Neural progenitor cell (in vitro differentiated cells): ENCODE measurements around the gene PIK3R6. TPM values are rescaled to one million over a fixed set of nuclear protein-coding genes. Genes with fewer than 3 reads are reported as not detected.

Source experiments
- DNase-seq: peaks from one replicate; pipeline ENCODE4 v3.0.0-alpha.2; 2016; ENCODE audit warnings: low spot score
- H2AFZ ChIP-seq: fragments of 200-600 bp; sonication (generic); replicated peaks from 2 replicates; pipeline ENCODE4 v1.6.1; 2016; ENCODE audit warnings: antibody characterized with exemption
- H3F3A ChIP-seq: fragments of 200-600 bp; sonication (generic); 2 replicates; pipeline ENCODE4 v1.6.1; 2016; ENCODE audit warnings: antibody characterized with exemption, low read depth
- H3K27ac ChIP-seq: fragments of 200-600 bp; sonication (generic); 2 replicates; pipeline ENCODE4 v1.5.1; 2016; ENCODE audit warnings: mild to moderate bottlenecking
- H3K27me3 ChIP-seq: fragments of 200-600 bp; sonication (generic); 2 replicates; pipeline ENCODE4 v1.6.1; 2016; ENCODE audit warnings: mild to moderate bottlenecking, moderate library complexity
- H3K36me3 ChIP-seq: fragments of 200-600 bp; sonication (generic); 2 replicates; pipeline ENCODE4 v1.5.1; 2016
- H3K4me1 ChIP-seq: fragments of 200-600 bp; sonication (generic); 2 replicates; pipeline ENCODE4 v1.6.1; 2016; ENCODE audit warnings: mixed run types
- H3K4me2 ChIP-seq: fragments of 200-600 bp; sonication (generic); 2 replicates; pipeline ENCODE4 v1.6.1; 2016
- H3K4me3 ChIP-seq: fragments of 200-600 bp; sonication (generic); 2 replicates; pipeline ENCODE4 v1.5.1; 2016
- H3K79me2 ChIP-seq: fragments of 200-600 bp; sonication (generic); 2 replicates; pipeline ENCODE4 v1.6.1; 2016; ENCODE audit warnings: low read depth
- H3K9ac ChIP-seq: fragments of 200-600 bp; sonication (generic); 2 replicates; pipeline ENCODE4 v1.6.1; 2016
- H3K9me3 ChIP-seq: fragments of 200-600 bp; sonication (generic); 2 replicates; pipeline ENCODE4 v1.5.1; 2016; ENCODE audit warnings: low read depth
- H4K20me1 ChIP-seq: fragments of 200-600 bp; sonication (generic); 2 replicates; pipeline ENCODE4 v1.6.1; 2016; ENCODE audit warnings: low read depth
- H3K27ac Mint-ChIP-seq: 3 replicates; pipeline ENCODE4 v1.8.0; 2021; ENCODE audit warnings: mixed read lengths
- H3K27me3 Mint-ChIP-seq: 2 replicates; pipeline ENCODE4 v1.8.0; 2022; ENCODE audit warnings: low read depth, mild to moderate bottlenecking, inconsistent platforms, moderate library complexity, mixed read lengths; ENCODE audit not compliant: insufficient read depth
- H3K36me3 Mint-ChIP-seq: 3 replicates; pipeline ENCODE4 v1.8.0; 2021; ENCODE audit warnings: mixed read lengths
- H3K4me1 Mint-ChIP-seq: 3 replicates; pipeline ENCODE4 v1.8.0; 2021; ENCODE audit warnings: mixed read lengths
- H3K4me3 Mint-ChIP-seq: 3 replicates; pipeline ENCODE4 v1.8.0; 2021; ENCODE audit warnings: mild to moderate bottlenecking, moderate library complexity, mixed read lengths
- H3K9me3 Mint-ChIP-seq: 3 replicates; pipeline ENCODE4 v1.8.0; 2020; ENCODE audit warnings: mixed read lengths
- EZH2 ChIP-seq: fragments of 200-600 bp; sonication (generic); IDR thresholded peaks from 2 replicates; pipeline ENCODE4 v1.6.1; 2017; ENCODE audit warnings: antibody characterized with exemption, mild to moderate bottlenecking, moderate library complexity
- EZH2phosphoT487 ChIP-seq: fragments of 200-600 bp; sonication (generic); IDR thresholded peaks from 2 replicates; pipeline ENCODE4 v1.6.1; 2017; ENCODE audit warnings: antibody characterized with exemption
- total RNA-seq: library from RNA; depleted of rRNA; stranded (reverse); fragments of >200 nt; gene quantifications from 2 replicates; pipeline ENCODE4 v1.2.3, GENCODE V29; 2015; ENCODE audit warnings: low replicate concordance
- TF ChIP-seq, protein P1 (sequence below): fragments of 200-600 bp; sonication (generic); IDR thresholded peaks from 2 replicates; pipeline ENCODE4 v1.5.1; 2017; ENCODE audit warnings: antibody characterized with exemption, mild to moderate bottlenecking

The PIK3R6 gene, protein sequence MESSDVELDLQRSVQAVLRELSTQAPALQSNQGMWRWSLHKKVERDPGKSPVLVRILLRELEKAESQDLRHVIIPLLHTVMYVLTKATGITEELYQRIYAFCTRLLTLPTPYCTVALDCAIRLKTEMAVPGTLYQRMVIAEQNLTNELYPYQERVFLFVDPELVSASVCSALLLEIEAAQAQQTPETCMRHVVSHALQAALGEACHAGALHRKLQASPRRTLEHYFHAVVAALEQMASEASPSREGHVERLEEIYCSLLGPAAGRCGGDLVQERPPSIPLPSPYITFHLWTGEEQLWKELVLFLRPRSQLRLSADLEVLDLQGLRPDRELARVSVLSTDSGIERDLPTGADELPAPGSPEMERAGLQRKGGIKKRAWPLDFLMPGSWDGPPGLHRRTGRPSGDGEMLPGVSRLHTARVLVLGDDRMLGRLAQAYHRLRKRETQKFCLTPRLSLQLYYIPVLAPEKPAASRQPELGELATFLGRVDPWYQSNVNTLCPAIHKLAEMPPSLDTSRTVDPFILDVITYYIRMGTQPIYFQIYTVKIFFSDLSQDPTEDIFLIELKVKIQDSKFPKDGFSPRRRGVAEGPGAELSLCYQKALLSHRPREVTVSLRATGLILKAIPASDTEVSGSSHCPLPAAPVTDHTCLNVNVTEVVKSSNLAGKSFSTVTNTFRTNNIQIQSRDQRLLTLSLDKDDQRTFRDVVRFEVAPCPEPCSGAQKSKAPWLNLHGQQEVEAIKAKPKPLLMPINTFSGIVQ
- not detected in 2 replicates for total RNA-seq

DNA sequence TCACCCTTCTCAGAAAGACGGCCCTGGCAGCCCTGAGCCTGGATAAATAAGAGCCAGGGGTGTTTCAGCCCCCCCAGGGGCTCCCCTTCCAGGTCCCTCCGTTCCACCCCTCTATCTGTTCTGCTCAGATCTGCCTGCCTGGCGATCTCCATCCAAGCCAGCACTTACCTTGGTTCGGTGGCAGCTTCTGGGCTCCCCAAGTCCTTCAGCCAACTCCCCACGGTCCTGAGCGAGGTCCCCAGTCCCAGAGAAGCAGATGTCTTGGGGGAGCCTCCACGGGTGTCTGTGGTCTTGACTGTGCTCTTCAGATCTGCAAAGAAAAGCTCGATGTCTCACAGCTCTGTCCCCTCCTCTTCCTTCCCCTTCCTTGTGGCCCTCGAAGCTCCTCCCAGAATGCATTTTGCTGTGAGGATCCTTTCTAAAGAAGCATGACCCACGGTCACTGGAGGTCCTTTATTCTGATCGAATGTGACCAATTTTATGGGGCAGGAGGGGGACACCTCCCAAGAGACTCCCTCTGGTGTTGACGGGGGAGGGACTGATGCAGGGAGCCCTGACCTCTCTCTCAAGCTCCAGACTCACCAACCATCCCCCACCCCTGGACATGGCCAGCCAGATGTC lies at the start of gene PIK3R6:
Gene PIK3R6 (minus strand): TSS at position 314 of the 621 bp plus-strand sequence. CDS start 17,880 bp downstream, outside the sequence.
- no peaks in the 10 kb centered on the region for H3K36me3 ChIP-seq
- H3K9me3 Mint-ChIP-seq = no peaks in the 10 kb centered on the region
- no peaks in the 10 kb centered on the region for H3K4me1 Mint-ChIP-seq
- H3K27me3 ChIP-seq = no peaks in the 10 kb centered on the region
- no peak for TF ChIP-seq EZH2
- TF ChIP-seq, protein P1, sequence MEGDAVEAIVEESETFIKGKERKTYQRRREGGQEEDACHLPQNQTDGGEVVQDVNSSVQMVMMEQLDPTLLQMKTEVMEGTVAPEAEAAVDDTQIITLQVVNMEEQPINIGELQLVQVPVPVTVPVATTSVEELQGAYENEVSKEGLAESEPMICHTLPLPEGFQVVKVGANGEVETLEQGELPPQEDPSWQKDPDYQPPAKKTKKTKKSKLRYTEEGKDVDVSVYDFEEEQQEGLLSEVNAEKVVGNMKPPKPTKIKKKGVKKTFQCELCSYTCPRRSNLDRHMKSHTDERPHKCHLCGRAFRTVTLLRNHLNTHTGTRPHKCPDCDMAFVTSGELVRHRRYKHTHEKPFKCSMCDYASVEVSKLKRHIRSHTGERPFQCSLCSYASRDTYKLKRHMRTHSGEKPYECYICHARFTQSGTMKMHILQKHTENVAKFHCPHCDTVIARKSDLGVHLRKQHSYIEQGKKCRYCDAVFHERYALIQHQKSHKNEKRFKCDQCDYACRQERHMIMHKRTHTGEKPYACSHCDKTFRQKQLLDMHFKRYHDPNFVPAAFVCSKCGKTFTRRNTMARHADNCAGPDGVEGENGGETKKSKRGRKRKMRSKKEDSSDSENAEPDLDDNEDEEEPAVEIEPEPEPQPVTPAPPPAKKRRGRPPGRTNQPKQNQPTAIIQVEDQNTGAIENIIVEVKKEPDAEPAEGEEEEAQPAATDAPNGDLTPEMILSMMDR = no peak
- no peak for TF ChIP-seq EZH2phosphoT487
- H3K9ac ChIP-seq = no peak within 1 kb of the TSS
- H3F3A ChIP-seq = no peaks in the 10 kb centered on the region
- H3K4me3 Mint-ChIP-seq = no peak within 1 kb of the TSS
- no peak within 1 kb of the TSS for H2AFZ ChIP-seq
- no peak within 1 kb of the TSS for H3K27ac Mint-ChIP-seq
- no peaks in the 10 kb centered on the region for H3K36me3 Mint-ChIP-seq
- no peaks in the 10 kb centered on the region for H3K79me2 ChIP-seq
- H4K20me1 ChIP-seq = no peaks in the 10 kb centered on the region
- no peak within 1 kb of the TSS for H3K27ac ChIP-seq
- H3K4me1 ChIP-seq = no peaks in the 10 kb centered on the region
- H3K4me3 ChIP-seq = no peak within 1 kb of the TSS
- H3K9me3 ChIP-seq = no peaks in the 10 kb centered on the region
- H3K27me3 Mint-ChIP-seq = peaks cover 11% of the 10 kb centered on the region
- H3K4me2 ChIP-seq = no peak within 1 kb of the TSS
- no peak for DNase-seq

DNA sequence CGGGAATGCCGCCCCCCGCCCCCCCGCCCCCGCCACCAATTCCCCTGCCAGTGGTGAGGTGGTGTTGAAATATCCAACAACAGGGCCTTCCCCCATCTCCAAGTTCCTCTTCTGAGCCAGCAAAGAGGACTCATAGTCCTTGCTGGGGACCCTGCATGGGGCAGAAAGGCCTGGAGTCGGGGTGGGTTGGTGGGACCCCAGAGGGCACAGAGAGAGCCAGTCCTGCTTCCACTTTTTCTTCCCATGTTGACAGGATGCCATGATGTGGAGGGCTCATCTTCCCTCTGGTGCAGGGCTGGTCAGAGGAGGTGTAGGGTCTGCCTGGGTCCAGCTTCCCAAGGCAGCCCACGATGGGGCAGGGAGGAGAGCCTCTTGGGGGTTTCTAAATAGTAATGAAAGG lies 49.0 kb upstream of the PIK3R6 start:
- DNase-seq = no peak
- no peak overlapping the region for H3K27ac ChIP-seq
- H3K4me1 Mint-ChIP-seq = peaks cover 7% of the 10 kb centered on the region
- H3K27me3 Mint-ChIP-seq = peaks cover 15% of the 10 kb centered on the region
- TF ChIP-seq EZH2 (no peak), EZH2phosphoT487 (no peak)
- TF ChIP-seq, protein P1 = no peak
- H3K27ac Mint-ChIP-seq = no peak overlapping the region
- no peaks in the 10 kb centered on the region for H3K36me3 ChIP-seq
- H3K4me2 ChIP-seq = no peak overlapping the region
- H3K79me2 ChIP-seq = no peaks in the 10 kb centered on the region
- H2AFZ ChIP-seq = no peak overlapping the region
- H4K20me1 ChIP-seq = no peaks in the 10 kb centered on the region
- peaks cover 7% of the 10 kb centered on the region for H3K9me3 ChIP-seq
- no peak overlapping the region for H3K4me3 ChIP-seq
- H3K9ac ChIP-seq = no peak overlapping the region
- H3K4me3 Mint-ChIP-seq = no peak overlapping the region
- H3K4me1 ChIP-seq = peaks cover 11% of the 10 kb centered on the region
- H3K9me3 Mint-ChIP-seq = peaks cover 17% of the 10 kb centered on the region
- H3F3A ChIP-seq = no peaks in the 10 kb centered on the region
- H3K36me3 Mint-ChIP-seq = no peaks in the 10 kb centered on the region
- no peaks in the 10 kb centered on the region for H3K27me3 ChIP-seq

DNA sequence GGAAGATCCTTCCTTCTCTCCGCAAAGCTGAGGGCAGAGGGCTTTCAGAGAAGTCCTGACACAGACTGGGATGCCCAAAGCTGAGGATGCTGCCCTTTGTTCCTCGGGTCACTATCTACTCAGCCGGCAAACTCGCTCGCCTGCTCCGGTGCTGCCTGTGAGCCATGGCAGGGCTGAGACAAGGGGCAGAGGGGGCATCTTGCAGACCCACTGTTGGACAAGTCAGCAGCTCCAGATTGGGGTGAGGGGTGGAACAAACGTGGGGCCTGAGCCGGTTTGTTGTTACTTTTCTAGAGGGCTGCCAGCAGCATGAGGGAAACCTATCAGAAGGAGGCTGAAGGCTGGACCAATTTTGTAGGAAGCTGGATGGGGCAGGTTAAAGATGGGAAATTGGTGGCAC lies 47.1 kb upstream of the PIK3R6 start:
- Histone ChIP-seq H3F3A (no peaks in the 10 kb centered on the region), H3K36me3 (no peaks in the 10 kb centered on the region), H3K27me3 (no peaks in the 10 kb centered on the region), H3K4me2 (no peak overlapping the region), H3K4me1 (peaks cover 11% of the 10 kb centered on the region), H3K79me2 (no peaks in the 10 kb centered on the region), H2AFZ (no peak overlapping the region), H4K20me1 (no peaks in the 10 kb centered on the region), H3K9me3 (peaks cover 7% of the 10 kb centered on the region), H3K9ac (no peak overlapping the region), H3K4me3 (no peak overlapping the region), H3K27ac (no peak overlapping the region)
- Mint-ChIP-seq H3K4me1 (peaks cover 7% of the 10 kb centered on the region), H3K9me3 (peaks cover 17% of the 10 kb centered on the region), H3K27me3 (peaks cover 22% of the 10 kb centered on the region), H3K27ac (no peak overlapping the region), H3K4me3 (no peak overlapping the region), H3K36me3 (no peaks in the 10 kb centered on the region)
- no peak for TF ChIP-seq EZH2phosphoT487
- TF ChIP-seq, protein P1 = no peak
- TF ChIP-seq EZH2 = no peak
- no peak for DNase-seq
